SK-N-SH (cell line): ENCODE data around the gene ACTN3. TPM values are rescaled to one million over a fixed set of nuclear protein-coding genes. Genes with fewer than 3 reads are reported as not detected.

ENCODE experiments used
- CTCF ChIA-PET: fragments of 300-600, 350-600 bp; formaldehyde crosslinking; extraction: SDS; loops from one replicate; lab custom pipeline; 2021; lab: Yijun Ruan, JAX
- POLR2A ChIA-PET: fragments of 350-600 bp; sonication (Branson Sonifier 250); formaldehyde crosslinking; extraction: SDS; loops from one replicate; lab custom pipeline; 2020; ENCODE audit warnings: antibody characterized with exemption, inconsistent platforms; lab: Yijun Ruan, JAX
- DNase-seq: peaks from one replicate; pipeline ENCODE4 v3.0.0; 2012
- H2AFZ ChIP-seq: fragments of 200-600 bp; sonication (generic); 2 replicates; pipeline ENCODE4 v1.8.1; 2016; ENCODE audit warnings: antibody characterized with exemption, mild to moderate bottlenecking, low read depth
- H3F3A ChIP-seq: fragments of 200-600 bp; sonication (generic); replicated peaks from 2 replicates; pipeline ENCODE3; 2016; ENCODE audit warnings: antibody characterized with exemption, mild to moderate bottlenecking; ENCODE audit not compliant: insufficient read depth
- H3K27ac ChIP-seq, 2 experiments: fragments of 200-500 bp in 1 of 2; fragments of 200-600 bp in 1 of 2; sonication (Bioruptor generic) in 1 of 2; sonication (generic), shearing (Covaris generic) in 1 of 2; 2 replicates each; pipeline versions ENCODE4 v1.5.1 to v1.6.1; 2014 to 2016; ENCODE audit warnings: low read depth in 2 of 2, inconsistent platforms in 1 of 2, low read length in 1 of 2, mild to moderate bottlenecking in 1 of 2, mixed read lengths in 1 of 2
- H3K27me3 ChIP-seq: fragments of 200-600 bp; sonication (generic), shearing (Covaris generic); 2 replicates; pipeline ENCODE4 v1.6.1; 2016; ENCODE audit warnings: mixed run types; ENCODE audit not compliant: insufficient read depth
- H3K36me3 ChIP-seq, 2 experiments: fragments of 200-500 bp in 1 of 2; fragments of 200-600 bp in 1 of 2; sonication (Bioruptor generic) in 1 of 2; sonication (generic) in 1 of 2; replicated peaks in 1 of 2; 2 replicates each; pipeline versions ENCODE3 to v1.5.1; 2014 to 2016; ENCODE audit warnings: low read length in 1 of 2, mild to moderate bottlenecking in 1 of 2; ENCODE audit not compliant: insufficient read depth in 2 of 2, control insufficient read depth in 1 of 2
- H3K4me1 ChIP-seq, 2 experiments: fragments of 200-500 bp in 1 of 2; fragments of 200-600 bp in 1 of 2; sonication (Bioruptor generic) in 1 of 2; sonication (generic), shearing (Covaris generic) in 1 of 2; 2 replicates each; pipeline versions ENCODE4 v1.5.1 to v1.6.1; 2014 to 2016; ENCODE audit warnings: low read depth in 1 of 2, low read length in 1 of 2, mixed run types in 1 of 2; ENCODE audit not compliant: insufficient read depth in 2 of 2, control insufficient read depth in 1 of 2
- H3K4me2 ChIP-seq: fragments of 200-600 bp; sonication (generic), shearing (Covaris generic); 2 replicates; pipeline ENCODE4 v1.6.1; 2017; ENCODE audit warnings: mixed run types
- H3K4me3 ChIP-seq, 2 experiments: fragments of 200-500 bp in 1 of 2; fragments of 200-600 bp in 1 of 2; sonication (Bioruptor generic) in 1 of 2; sonication (generic), shearing (Covaris generic) in 1 of 2; 2 replicates each; pipeline versions ENCODE4 v1.5.1 to v1.8.1; 2014 to 2016; ENCODE audit warnings: low read depth in 2 of 2, inconsistent platforms in 1 of 2, low read length in 1 of 2, mild to moderate bottlenecking in 1 of 2, mixed read lengths in 1 of 2, moderate library complexity in 1 of 2
- H3K79me2 ChIP-seq: fragments of 200-600 bp; sonication (generic); 2 replicates; pipeline ENCODE4 v1.8.1; 2017; ENCODE audit warnings: mild to moderate bottlenecking; ENCODE audit not compliant: insufficient read depth
- H3K9ac ChIP-seq: fragments of 200-600 bp; sonication (generic); 2 replicates; pipeline ENCODE4 v1.6.1; 2017; ENCODE audit warnings: mixed run types
- H3K9me2 ChIP-seq: fragments of 200-600 bp; sonication (generic); 2 replicates; pipeline ENCODE4 v1.6.1; 2017; ENCODE audit warnings: mixed run types
- H3K9me3 ChIP-seq: fragments of 200-600 bp; sonication (generic); 2 replicates; pipeline ENCODE4 v1.6.1; 2017; ENCODE audit warnings: mixed run types, mild to moderate bottlenecking, moderate library complexity
- H4K20me1 ChIP-seq: fragments of 200-600 bp; sonication (generic); 2 replicates; pipeline ENCODE4 v1.6.1; 2017; ENCODE audit warnings: mild to moderate bottlenecking, mixed run types; ENCODE audit not compliant: insufficient read depth
- FOXJ3 ChIP-seq: sonication (generic); formaldehyde crosslinking; IDR thresholded peaks from 2 replicates; pipeline ENCODE4 v1.5.1; 2020; ENCODE audit warnings: mild to moderate bottlenecking, missing genetic modification reagents
- GATA2 ChIP-seq: sonication (generic); formaldehyde crosslinking; IDR thresholded peaks from 2 replicates; pipeline ENCODE4 v1.5.0; 2020; ENCODE audit warnings: mild to moderate bottlenecking, missing genetic modification reagents
- IRF3 ChIP-seq: fragments of 150-350 bp; IDR thresholded peaks from 2 replicates; pipeline ENCODE4 v1.6.1; 2016; ENCODE audit warnings: mild to moderate bottlenecking, low read depth, low read length
- MAX ChIP-seq: IDR thresholded peaks from 2 replicates; pipeline ENCODE4 v1.4.0; 2012; ENCODE audit warnings: low read depth
- MXI1 ChIP-seq: IDR thresholded peaks from 2 replicates; pipeline ENCODE4 v1.6.1; 2012; ENCODE audit warnings: mild to moderate bottlenecking, low read depth, low read length, improper control_type of control experiment
- POLR2AphosphoS5 ChIP-seq: IDR thresholded peaks from 2 replicates; pipeline ENCODE4 v1.6.1; 2012; ENCODE audit warnings: low read depth, low read length
- RAD21 ChIP-seq: IDR thresholded peaks from 2 replicates; pipeline ENCODE4 v1.6.1; 2012; ENCODE audit warnings: mild to moderate bottlenecking, low read length
- RCOR1 ChIP-seq: fragments of 150-350 bp; IDR thresholded peaks from 2 replicates; pipeline ENCODE4 v1.6.1; 2017; ENCODE audit warnings: antibody characterized with exemption, low read length
- TAF1 ChIP-seq: IDR thresholded peaks from 2 replicates; pipeline ENCODE4 v1.6.1; 2012; ENCODE audit warnings: low read depth, mild to moderate bottlenecking, low read length, moderate library complexity, borderline replicate concordance
- TCF12 ChIP-seq: IDR thresholded peaks from 2 replicates; pipeline ENCODE4 v1.4.0; 2012
- WGBS: methylation state at CpG from one replicate; pipeline ENCODE4 v1.1.6; 2017; ENCODE audit warnings: low lambda C conversion rate; 5-methylcytosine and 5-hydroxymethylcytosine counted together
- polyA plus RNA-seq, 3 experiments: library from polyadenylated mRNA; depleted of rRNA; stranded (reverse); fragments of >200 nt; gene quantifications; 2 replicates each; pipeline ENCODE4 v1.2.3, GENCODE V29; 2012
- TF ChIP-seq, protein P1 (sequence below): IDR thresholded peaks from 2 replicates; pipeline ENCODE4 v1.4.0; 2012; ENCODE audit warnings: low read depth, borderline replicate concordance

The ACTN3 gene
- polyA plus RNA-seq, 1 of the 3 experiments (the other 2 are of a cell fraction): 0.02 TPM

DNA sequence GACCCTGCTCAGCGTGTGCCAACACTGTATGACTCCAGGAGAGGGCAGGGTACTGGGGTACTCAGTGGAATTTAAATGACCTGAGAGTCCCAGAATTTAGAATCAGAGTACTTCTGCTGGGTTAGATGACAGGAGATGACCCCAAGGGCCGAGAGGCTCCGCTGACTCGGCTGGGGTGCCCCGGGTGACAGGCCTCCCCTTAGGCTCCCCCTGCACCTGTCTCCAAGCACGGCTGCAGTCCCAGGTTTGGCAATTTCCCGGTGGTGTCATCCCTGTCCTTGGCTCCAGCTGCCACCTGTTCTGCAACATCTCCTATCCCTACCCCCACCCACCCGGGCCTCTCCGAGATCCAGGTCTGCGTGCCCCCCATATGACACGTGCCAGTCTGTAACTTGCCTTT is 1.3 kb downstream of the ACTN3 start:
- Histone ChIP-seq H3K36me3 (no peaks in the 10 kb centered on the region), H3K27ac (no peak overlapping the region), H3K4me2 (no peak overlapping the region), H3K4me3 (no peak overlapping the region), H3K9ac (no peak overlapping the region), H3F3A (peaks cover 4% of the 10 kb centered on the region), H3K27me3 (no peaks in the 10 kb centered on the region), H3K79me2 (peaks cover 7% of the 10 kb centered on the region), H4K20me1 (no peaks in the 10 kb centered on the region), H3K4me1 (peaks cover 0 to 10% of the 10 kb centered on the region in 2 experiments; a peak in 1 of 4 replicates), H2AFZ (no peak overlapping the region), H3K9me3 (no peaks in the 10 kb centered on the region), H3K9me2 (no peaks in the 10 kb centered on the region)
- WGBS: 76% methylated on average over 9 of the region's 11 CpGs
- no peak for DNase-seq
- ChIA-PET POLR2A (no interaction called here), CTCF (no interaction called here)
- TF ChIP-seq GATA2 (CRISPR knock-in tag): no peak
- no peak for TF ChIP-seq MXI1
- TF ChIP-seq TAF1: no peak
- no peak for TF ChIP-seq POLR2AphosphoS5
- TF ChIP-seq MAX: no peak
- no peak for TF ChIP-seq IRF3
- TF ChIP-seq RCOR1: no peak

- Histone ChIP-seq H3K27me3 (no peaks in the 10 kb centered on the region), H3K9me3 (no peaks in the 10 kb centered on the region), H3K4me3 (no peak overlapping the region), H3K27ac (no peak overlapping the region), H4K20me1 (no peaks in the 10 kb centered on the region), H3K79me2 (peaks cover 7% of the 10 kb centered on the region), H3K9ac (no peak overlapping the region), H3K4me2 (no peak overlapping the region), H3K4me1 (peaks cover 0 to 4% of the 10 kb centered on the region in 2 experiments; a peak in 1 of 4 replicates), H3F3A (peaks cover 4% of the 10 kb centered on the region), H3K36me3 (no peaks in the 10 kb centered on the region), H2AFZ (no peak overlapping the region), H3K9me2 (no peaks in the 10 kb centered on the region)
- 73% methylated on average over 16 of the region's 16 CpGs for WGBS
- ChIA-PET POLR2A (no interaction called here), CTCF (interaction anchor here (0.9 to 1.5 kb wide), 4 partner anchors 9 to 159 kb away, joined by 3 to 5 read pairs (median 3); no protein-coding TSS in a partner anchor)
- no peak for DNase-seq
- TF ChIP-seq POLR2AphosphoS5: no peak
- TF ChIP-seq RAD21: no peak
- no peak for TF ChIP-seq TCF12
- TF ChIP-seq FOXJ3 (CRISPR knock-in tag): no peak
- TF ChIP-seq, protein P1, sequence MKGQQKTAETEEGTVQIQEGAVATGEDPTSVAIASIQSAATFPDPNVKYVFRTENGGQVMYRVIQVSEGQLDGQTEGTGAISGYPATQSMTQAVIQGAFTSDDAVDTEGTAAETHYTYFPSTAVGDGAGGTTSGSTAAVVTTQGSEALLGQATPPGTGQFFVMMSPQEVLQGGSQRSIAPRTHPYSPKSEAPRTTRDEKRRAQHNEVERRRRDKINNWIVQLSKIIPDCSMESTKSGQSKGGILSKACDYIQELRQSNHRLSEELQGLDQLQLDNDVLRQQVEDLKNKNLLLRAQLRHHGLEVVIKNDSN: no peak
These were observed 2.3 kb downstream of the ACTN3 start for GRCh38 chr11:66548774-66549630.
